Activated CD4-positive, CD25-positive, alpha-beta regulatory T cell (primary cell): Measurements from ENCODE around the gene MGA.

Experiments
- DNase-seq, 4 experiments: peaks; one replicate each; lab custom pipeline; 2025; lab: John Stamatoyannopoulos, UW

MGA gene

DNA sequence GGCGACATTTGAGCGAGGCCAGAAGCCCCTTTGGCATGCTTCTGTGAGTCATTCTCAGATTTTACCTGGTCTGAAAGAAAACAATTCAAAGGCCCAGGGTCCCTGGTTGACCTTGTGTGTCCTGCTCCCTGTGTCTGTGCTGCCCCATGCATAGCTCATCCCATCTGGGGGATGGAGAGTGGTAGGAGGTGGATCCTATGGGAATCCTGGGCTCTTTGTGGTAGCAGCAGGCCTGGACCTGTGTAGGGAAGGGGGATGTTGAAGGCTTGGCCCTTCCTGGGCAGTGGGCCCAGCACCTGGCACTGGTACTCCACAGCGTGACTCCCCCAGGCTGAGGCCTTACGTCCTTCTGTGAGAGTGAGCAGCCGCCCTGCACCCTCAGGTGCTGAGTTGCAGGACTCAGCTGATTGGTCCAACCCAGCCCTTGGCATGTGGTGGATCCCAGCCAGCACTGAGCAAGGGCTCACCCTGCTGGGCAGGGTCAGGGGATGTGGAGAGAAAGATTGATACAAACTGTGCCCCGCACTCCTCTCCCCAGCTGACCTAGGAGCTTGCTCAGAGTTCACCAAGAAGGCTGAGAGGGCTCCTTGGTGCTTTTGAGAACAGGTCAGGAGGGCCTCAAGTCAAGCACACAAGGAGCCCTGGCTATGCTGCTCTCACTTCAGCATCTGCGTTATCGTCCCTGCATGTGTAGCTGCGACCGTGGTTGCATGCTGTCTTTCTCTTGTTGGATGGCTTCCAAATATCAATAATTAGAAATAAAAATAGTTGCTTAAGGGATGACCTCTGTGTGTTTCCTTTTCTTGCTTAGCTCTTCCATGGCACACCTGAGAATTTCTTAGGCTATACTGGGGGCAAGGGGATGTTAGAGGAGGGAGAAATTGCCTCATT is 146.3 kb downstream of the MGA start:
- DNase-seq, result no peak

DNA sequence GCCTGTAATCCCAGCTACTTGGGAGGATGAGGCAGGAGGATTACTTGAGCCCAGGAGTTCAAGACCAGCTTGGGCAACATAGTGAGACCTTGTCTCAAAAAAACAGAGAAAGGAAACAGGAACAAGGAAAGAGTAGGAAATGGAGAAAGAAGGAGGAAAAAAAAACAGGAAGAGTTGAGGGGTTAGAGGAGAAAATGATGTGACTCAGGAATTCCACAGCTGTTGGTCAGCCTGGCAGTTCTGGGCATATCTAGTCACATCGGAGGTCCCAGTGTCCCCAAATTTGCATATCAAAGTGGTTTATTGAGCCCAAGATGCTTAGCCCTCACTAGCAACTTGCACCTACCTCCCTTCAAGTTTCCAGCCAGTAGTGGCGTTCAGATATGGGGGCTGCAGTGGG is 148.9 kb downstream of the MGA start:
- no peak for DNase-seq

DNA sequence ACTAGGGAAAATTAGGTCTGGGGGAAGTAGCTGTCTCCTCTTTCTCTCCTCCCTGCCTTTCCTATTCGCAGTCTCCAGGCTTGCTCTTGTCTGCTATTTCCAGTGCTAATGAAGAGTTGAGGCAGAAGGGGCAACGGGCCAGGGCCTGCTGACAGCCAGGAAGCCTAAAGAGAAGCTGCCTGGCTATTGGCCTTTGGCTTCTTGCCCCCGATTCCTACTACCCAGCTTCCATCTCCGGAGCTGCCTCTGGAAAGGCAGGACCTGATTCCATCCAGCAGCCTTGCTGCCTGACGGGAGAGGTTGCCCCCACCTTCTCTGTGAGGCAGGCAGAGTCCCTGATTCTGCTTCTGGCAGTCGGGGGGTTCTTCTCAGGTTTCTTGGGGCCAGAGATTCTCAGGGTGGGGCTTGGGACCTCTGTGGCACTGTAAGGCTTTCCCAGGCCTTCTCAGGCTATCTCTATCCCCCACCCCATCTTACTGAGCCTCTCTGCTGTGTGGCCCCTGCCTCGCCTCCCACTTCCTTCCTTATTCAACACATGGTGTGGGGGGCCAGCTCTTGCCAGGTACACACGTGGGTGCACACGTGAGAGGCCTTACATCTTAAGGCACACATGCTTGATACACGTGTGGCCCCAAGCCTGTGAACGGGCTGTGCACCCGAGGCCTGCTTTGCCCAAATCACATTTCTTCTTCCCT is 149.5 kb downstream of the MGA start:
- DNase-seq, result no peak

DNA sequence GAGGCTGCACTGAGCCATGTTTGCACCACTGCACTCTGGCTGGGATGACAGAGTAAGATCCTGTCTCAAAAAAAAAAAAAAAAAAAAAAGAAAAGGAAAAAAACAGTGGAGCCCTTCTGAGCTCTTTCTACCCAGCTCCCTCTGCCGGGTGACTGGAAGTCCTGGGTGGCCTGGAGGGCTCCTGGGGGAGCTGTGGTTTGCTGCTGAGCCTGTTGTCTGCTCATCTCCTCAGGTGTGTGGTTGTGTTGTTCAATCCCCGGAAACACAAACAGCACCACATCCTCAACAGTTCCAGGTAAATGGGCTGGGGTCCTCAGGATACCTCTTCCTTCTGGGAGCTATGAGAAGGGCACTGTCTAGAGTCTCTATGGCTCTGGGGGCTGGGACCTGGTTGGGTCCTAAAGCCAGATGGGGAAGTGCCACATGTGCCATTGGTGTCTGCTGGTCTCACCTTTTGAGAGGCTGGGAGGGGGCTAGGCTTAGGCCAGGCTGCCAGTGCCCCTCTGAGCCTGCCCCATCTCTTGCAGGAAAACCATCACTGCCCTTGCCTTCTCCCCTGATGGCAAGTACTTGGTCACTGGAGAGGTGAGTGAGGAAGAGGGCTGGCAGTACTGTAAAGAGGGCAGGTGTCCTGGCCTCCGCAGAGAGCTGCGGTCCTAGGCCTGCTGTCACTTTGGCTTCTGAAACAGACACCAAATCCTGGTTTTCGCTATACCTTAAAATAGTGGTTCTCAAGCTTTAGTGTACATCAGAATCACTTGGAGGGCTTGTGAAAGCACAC is 150.6 kb downstream of the MGA start:
- no peak for DNase-seq

DNA sequence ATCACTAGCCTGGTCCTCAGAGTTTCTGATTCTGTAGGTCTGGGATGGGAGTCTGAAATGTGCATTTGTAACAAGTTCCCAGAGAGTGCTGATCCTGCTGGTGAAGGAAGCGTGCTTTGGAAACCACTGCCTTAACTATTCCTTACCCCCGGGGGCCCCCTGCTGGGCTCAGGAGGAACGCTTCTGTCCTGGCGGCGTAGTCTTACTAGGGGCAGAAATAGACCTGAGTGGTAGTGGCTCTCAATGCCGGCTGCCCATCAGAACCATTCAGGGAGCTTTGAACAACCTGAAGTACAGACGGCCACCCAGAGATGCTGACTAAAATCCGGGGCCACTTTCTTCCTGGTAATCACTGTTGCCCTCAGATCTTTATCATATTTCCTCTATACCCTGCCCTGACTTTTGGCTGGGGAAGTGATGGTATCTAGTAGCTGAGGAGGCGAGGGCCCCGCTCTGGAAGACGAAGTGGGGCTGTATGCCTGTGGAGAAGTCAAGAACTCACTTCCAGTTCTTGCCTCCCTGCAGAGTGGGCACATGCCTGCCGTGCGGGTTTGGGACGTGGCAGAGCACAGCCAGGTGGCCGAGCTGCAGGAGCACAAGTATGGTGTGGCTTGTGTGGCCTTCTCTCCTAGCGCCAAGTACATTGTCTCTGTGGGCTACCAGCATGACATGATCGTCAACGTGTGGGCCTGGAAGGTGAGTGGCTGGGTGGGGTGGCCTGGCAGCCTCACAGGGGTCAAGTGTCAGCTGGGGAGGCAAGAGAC is 151.4 kb downstream of the MGA start:
- peak; percentile 34 to 58 (median 48) for DNase-seq

DNA sequence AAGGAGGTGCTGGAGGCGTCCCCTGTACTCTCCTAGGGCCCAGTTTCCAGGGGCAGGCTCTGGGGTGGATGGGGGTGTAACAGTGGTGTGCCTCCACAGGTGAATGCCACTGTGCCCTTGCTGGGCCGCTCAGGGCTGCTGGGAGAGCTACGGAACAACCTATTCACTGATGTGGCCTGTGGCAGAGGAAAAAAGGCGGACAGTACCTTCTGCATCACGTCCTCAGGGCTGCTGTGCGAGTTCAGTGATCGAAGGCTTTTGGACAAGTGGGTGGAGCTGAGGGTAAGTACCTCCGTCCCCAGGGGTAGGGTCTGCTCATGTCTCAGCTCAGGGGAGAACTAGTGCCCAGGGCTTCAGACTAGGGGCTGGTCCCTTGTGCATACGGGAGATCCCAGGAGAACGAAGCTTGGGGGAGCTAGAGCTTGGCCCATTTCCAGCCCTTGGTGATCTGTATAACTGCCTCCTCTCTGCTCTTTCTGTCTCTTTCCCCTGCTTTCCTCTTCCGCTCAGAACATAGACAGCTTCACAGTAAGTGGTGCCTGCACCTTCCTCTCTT is 152.7 kb downstream of the MGA start:
- no peak for DNase-seq

DNA sequence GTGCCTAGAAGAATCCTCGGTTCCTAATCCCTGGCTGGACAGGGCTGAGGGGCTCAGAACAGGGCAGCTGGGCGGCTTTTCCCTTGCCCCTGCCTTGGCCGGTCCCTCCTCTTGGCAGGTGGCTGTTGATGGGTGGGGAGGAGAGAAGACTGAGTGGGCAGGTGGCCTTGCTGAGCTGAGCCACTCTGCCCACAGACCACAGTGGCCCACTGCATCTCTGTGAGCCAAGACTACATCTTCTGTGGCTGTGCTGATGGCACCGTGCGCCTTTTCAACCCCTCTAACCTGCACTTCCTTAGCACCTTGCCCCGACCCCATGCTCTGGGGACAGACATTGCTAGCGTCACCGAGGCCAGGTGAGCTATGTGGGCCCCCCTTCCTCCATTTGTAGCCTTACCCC is 153.2 kb downstream of the MGA start:
- no peak for DNase-seq

DNA sequence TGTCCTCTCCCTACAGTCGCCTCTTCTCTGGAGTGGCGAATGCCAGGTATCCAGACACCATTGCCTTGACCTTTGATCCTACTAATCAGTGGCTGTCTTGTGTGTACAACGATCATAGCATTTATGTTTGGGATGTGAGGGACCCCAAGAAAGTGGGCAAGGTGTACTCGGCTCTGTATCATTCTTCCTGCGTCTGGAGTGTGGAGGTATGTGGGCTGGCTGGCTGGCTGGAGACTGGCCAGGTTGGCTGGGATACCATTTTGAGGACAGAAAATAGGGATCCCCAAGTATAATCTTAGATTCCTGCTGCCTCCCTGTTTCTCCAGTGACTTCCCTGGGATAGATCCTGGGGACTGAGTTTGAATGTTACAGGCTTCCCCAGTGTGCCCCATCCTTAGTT is 154.3 kb downstream of the MGA start:
- DNase-seq, result no peak

DNA sequence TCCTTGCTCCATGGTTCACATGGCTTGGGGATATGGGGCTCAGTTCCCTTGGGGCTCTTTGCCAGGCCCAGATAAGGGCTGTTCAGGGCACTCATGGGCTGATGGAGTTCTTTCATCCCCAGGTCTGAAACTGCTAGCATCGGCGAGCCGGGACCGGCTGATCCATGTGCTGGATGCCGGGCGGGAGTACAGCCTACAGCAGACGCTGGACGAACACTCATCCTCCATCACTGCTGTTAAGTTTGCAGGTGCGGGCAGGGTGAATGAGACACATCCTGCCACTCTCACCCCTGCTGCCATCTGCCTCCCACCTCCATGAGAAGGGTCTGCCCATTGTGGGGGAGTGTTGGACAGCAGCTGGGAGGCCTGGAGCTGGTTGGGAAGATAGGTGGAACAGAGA is 156.6 kb downstream of the MGA start:
- DNase-seq, result no peak

DNA sequence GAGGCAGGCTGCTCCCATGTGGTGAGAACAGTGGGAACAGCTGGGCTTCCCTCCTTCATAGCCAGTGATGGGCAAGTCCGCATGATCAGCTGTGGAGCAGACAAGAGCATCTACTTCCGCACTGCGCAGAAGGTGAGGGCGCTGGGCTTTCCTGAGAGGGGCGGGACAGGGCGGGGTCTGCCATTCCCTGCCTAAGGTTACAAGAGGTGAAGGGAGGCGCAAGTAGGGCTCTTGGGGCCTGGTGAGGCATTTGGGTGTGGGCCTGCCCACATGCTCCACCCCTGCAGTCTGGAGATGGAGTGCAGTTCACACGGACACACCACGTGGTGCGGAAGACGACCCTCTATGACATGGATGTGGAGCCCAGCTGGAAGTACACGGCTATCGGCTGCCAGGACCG is 157.1 kb downstream of the MGA start:
- DNase-seq, result no peak

DNA sequence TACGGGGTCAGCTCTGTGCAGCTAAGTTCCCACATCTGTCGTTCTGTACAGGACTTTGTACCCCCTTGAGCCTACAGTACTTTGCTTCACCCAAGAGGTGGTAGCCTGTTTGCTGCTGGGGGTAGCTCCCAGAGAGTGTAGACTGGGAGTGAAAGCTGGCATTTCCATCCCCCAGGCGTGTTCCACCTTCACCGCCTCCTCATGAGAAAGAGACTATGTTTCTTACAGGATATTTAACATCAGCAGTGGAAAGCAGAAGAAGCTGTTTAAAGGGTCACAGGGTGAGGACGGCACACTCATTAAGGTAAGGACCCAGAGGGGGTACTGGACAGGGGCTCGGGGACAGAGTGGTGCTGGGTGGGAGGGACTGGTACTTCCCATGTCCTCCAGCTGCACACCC is 157.6 kb downstream of the MGA start:
- no peak for DNase-seq

DNA sequence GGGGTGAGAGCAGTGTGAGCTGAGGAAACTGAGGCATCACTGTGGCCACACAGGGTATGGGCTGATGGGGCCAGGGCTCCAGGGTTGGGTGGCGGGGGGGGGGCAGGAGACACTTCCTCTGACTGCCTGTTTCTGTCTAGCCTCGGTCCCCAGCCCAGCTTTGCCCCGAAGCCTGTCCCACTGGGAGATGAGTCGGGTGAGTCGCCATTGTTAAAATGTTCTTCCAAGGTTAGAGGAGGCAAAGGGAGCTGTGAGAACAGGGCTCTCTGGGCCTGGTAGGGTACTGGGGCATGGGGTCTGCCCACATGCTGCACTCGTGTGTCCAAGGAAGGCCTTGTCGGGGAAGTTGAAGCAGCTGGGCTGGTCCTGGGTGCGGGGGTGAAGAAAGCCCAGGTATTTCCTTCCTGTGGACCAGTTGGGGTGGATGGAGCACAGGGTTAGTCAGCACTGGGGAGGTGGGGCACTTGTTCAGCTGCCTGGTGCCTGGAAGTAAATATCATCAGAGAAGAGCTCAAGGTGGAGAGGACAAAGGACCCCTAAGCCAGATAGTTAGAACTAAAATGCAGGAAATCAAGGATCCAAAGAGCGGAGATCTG is 159.3 kb downstream of the MGA start:
- no peak for DNase-seq

DNA sequence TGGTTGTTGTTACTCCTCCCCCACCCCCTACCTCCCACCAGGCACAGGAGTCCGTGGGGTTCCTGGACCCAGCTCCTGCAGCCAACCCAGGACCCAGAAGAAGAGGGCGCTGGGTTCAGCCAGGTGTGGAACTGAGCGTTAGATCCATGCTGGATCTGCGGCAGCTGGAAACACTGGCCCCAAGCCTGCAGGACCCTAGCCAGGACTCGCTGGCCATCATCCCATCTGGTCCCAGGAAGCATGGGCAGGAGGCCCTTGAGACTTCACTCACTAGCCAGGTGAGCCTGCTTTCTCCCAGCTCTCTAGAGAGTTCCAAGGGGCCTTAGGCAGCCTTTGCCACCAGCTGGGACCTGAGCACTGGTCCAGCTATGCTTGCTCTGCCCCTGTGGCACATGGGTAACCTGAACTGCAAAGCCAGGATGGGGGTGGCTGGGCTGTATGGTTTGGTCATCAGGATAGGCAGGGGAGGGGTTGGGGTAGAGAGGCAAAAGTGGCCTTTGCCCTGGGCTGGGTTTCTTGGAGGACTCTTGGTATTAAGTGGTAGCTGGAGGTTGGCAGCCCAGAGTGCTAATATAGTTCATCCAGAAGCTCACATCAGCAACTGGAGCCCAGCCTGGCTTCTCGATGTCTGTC is 160.7 kb downstream of the MGA start:
- no peak for DNase-seq

DNA sequence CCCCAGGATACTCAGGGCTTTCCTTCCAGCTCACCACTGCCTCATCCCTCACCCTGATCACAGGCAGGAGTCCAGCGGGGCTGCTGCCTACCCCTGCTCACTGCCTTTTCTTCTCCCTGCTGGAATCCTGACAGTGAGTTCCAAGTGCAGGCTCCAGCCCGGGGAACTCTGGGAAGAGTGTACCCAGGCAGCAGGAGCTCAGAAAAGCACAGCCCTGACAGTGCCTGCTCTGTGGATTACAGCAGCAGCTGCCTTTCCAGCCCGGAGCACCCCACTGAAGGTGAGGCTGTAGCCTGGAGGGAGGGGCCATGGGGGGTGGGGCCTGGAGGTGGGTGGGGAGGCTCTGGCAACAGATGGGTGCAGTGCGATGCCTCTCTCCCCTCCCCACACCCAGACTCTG is 161.6 kb downstream of the MGA start:
- DNase-seq, result no peak

DNA sequence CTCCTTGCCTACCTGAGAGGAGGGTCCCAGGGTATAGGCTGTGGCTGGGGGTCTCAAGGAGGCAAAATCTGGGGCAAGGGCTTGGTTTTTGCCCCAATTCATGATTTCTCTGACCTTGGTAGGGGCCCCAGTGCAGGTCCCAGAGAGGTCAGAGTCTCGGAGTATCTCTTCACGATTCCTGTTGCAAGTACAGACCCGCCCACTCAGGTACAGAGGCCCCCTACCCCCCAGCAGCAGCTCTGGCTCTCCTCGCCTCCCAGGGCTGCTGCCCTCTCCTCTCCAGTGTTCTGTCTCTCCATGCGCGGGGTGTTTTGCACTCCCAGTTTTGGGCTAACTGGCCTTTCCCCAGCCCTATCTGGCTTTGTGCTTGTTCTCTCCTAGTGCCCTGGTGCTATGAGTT is 162.3 kb downstream of the MGA start:
- no peak for DNase-seq
